Neuron (in vitro differentiated cells): ENCODE results near the gene CCDC82.

Source experiments
- H2AFZ ChIP-seq: one replicate; pipeline ENCODE4 v1.6.1; 2013; ENCODE audit warnings: low read depth, mild to moderate bottlenecking, inconsistent platforms, low read length, moderate library complexity
- H3K27me3 ChIP-seq: one replicate; pipeline ENCODE4 v1.6.1; 2013; ENCODE audit warnings: low read length; ENCODE audit not compliant: insufficient read depth
- H3K36me3 ChIP-seq: one replicate; pipeline ENCODE4 v1.6.1; 2013; ENCODE audit warnings: low read length; ENCODE audit not compliant: insufficient read depth
- H3K4me1 ChIP-seq: one replicate; pipeline ENCODE4 v1.6.1; 2013; ENCODE audit warnings: low read length; ENCODE audit not compliant: insufficient read depth
- H3K4me3 ChIP-seq: 2 replicates; pipeline ENCODE4 v1.5.1; 2013; ENCODE audit warnings: mild to moderate bottlenecking, low read length, moderate library complexity
- H3K9me3 ChIP-seq: one replicate; pipeline ENCODE4 v1.6.1; 2013; ENCODE audit warnings: low read length

CCDC82 gene

GRCh38 chr11:96342961-96343711, 46.6 kb downstream of the CCDC82 start, which contains the start of gene MAML2:
TSS of gene MAML2 (minus strand) at chr11:96343195. CDS start at chr11:96341895, 1,300 bp downstream.
- no peaks in the 10 kb centered on the region for H3K27me3 ChIP-seq
- peak within 1 kb of the TSS; percentile 79 for H2AFZ ChIP-seq
- H3K36me3 ChIP-seq, result no peaks in the 10 kb centered on the region
- peaks cover 45% of the 10 kb centered on the region for H3K4me1 ChIP-seq
- no peaks in the 10 kb centered on the region for H3K9me3 ChIP-seq
- H3K4me3 ChIP-seq, result peak within 1 kb of the TSS; percentile 96

- Histone ChIP-seq H3K9me3 (no peaks in the 10 kb centered on the region), H3K4me3 (peak overlapping the region; percentile 96), H3K36me3 (no peaks in the 10 kb centered on the region), H3K4me1 (peaks cover 54% of the 10 kb centered on the region), H3K27me3 (no peaks in the 10 kb centered on the region), H2AFZ (peak overlapping the region; percentile 78)
Observed at GRCh38 chr11:96342014-96342960, 47.4 kb downstream of the CCDC82 start.

GRCh38 chr11:96341211-96342013, 48.3 kb downstream of the CCDC82 start:
- Histone ChIP-seq H3K4me3 (peak overlapping the region; percentile 96), H3K4me1 (peaks cover 56% of the 10 kb centered on the region)

GRCh38 chr11:96340555-96340885, 49.2 kb downstream of the CCDC82 start:
- Histone ChIP-seq H3K4me1 (peaks cover 57% of the 10 kb centered on the region), H2AFZ (no peak overlapping the region), H3K9me3 (no peaks in the 10 kb centered on the region), H3K27me3 (no peaks in the 10 kb centered on the region), H3K36me3 (no peaks in the 10 kb centered on the region), H3K4me3 (peak overlapping the region; percentile 96)

More at GRCh38 chr11:96341211-96342013, 48.3 kb downstream of the CCDC82 start:
- no peaks in the 10 kb centered on the region for H3K9me3 ChIP-seq
- H3K27me3 ChIP-seq, result no peaks in the 10 kb centered on the region
- H2AFZ ChIP-seq, result no peak overlapping the region
- H3K36me3 ChIP-seq, result no peaks in the 10 kb centered on the region

GRCh38 chr11:96339706-96340554, 49.8 kb downstream of the CCDC82 start:
- Histone ChIP-seq H3K4me1 (peaks cover 57% of the 10 kb centered on the region), H3K4me3 (peak overlapping the region; percentile 96), H3K27me3 (no peaks in the 10 kb centered on the region), H2AFZ (no peak overlapping the region), H3K9me3 (no peaks in the 10 kb centered on the region), H3K36me3 (no peaks in the 10 kb centered on the region)

GRCh38 chr11:96338910-96339705, 50.6 kb downstream of the CCDC82 start:
- no peak overlapping the region for H2AFZ ChIP-seq
- peak overlapping the region; percentile 7 for H3K4me3 ChIP-seq
- peaks cover 57% of the 10 kb centered on the region for H3K4me1 ChIP-seq
- H3K36me3 ChIP-seq, result peaks cover 3% of the 10 kb centered on the region
- no peaks in the 10 kb centered on the region for H3K27me3 ChIP-seq
- no peaks in the 10 kb centered on the region for H3K9me3 ChIP-seq

GRCh38 chr11:96337541-96338431, 51.9 kb downstream of the CCDC82 start:
- H3K4me1 ChIP-seq, result peaks cover 62% of the 10 kb centered on the region
- H3K4me3 ChIP-seq, result peak overlapping the region; percentile 17
- H2AFZ ChIP-seq, result no peak overlapping the region
- no peaks in the 10 kb centered on the region for H3K9me3 ChIP-seq
- no peaks in the 10 kb centered on the region for H3K27me3 ChIP-seq
- H3K36me3 ChIP-seq, result peaks cover 3% of the 10 kb centered on the region

GRCh38 chr11:96335388-96335787, 54.3 kb downstream of the CCDC82 start:
- H3K4me1 ChIP-seq, result peaks cover 54% of the 10 kb centered on the region

GRCh38 chr11:96334219-96334618, 55.5 kb downstream of the CCDC82 start:
- H3K27me3 ChIP-seq, result no peaks in the 10 kb centered on the region
- peaks cover 42% of the 10 kb centered on the region for H3K4me1 ChIP-seq
- peaks cover 3% of the 10 kb centered on the region for H3K36me3 ChIP-seq
- no peak overlapping the region for H3K4me3 ChIP-seq
- H2AFZ ChIP-seq, result no peak overlapping the region
- H3K9me3 ChIP-seq, result no peaks in the 10 kb centered on the region

More at GRCh38 chr11:96335388-96335787, 54.3 kb downstream of the CCDC82 start:
- Histone ChIP-seq H2AFZ (no peak overlapping the region), H3K27me3 (no peaks in the 10 kb centered on the region), H3K4me3 (no peak overlapping the region), H3K36me3 (peaks cover 3% of the 10 kb centered on the region), H3K9me3 (no peaks in the 10 kb centered on the region)

- Histone ChIP-seq H3K27me3 (no peaks in the 10 kb centered on the region), H3K9me3 (no peaks in the 10 kb centered on the region), H3K4me1 (peaks cover 32% of the 10 kb centered on the region), H3K4me3 (no peak overlapping the region), H2AFZ (no peak overlapping the region), H3K36me3 (peaks cover 3% of the 10 kb centered on the region)
Observed at GRCh38 chr11:96333191-96333719, 56.5 kb downstream of the CCDC82 start.
